ENCODE data around the gene ATP5F1D. TPM values are rescaled to one million over a fixed set of nuclear protein-coding genes. Genes with fewer than 3 reads are reported as not detected.
A peak's percentile ranks its signal among the peaks of the same experiment; 100 is the strongest.

Gene ATP5F1D
- total and polyA plus RNA-seq, 2 of the 8 experiments (the other 6 are each of a cell fraction or from before 2014, with no cell fraction given) = 174 to 249 TPM

GRCh38 chr19:1279782-1280341 lies 38.3 kb downstream of the ATP5F1D start (continued):
- TF ChIP-seq EP300 (IDR thresholded peaks at IDR 0.05; ENCODE audit: borderline replicate concordance in 1 of 2, low read depth in 2 of 2, low read length in 2 of 2) (no peak), TCF12 (IDR thresholded peaks at IDR 0.05; ENCODE audit: low read depth, low read length) (no peak), ZNF274 (IDR thresholded peaks at IDR 0.05; ENCODE audit: borderline replicate concordance, extremely low read depth, low read length) (no peak), GTF2F1 (IDR thresholded peaks at IDR 0.05; ENCODE audit: borderline replicate concordance, low read depth, low read length) (no peak), SAP30 (IDR thresholded peaks at IDR 0.05; ENCODE audit: insufficient read depth, insufficient replicate concordance, low read length) (no peak), JUND (IDR thresholded peaks at IDR 0.05; ENCODE audit: low read length) (no peak), SP4 (IDR thresholded peaks at IDR 0.05; ENCODE audit: low read length) (0 out of 2 replicates have a peak, but pooled peaks have one; percentile 42), TAF1 (IDR thresholded peaks at IDR 0.05; ENCODE audit: low read depth, low read length) (no peak), POU5F1 (IDR thresholded peaks at IDR 0.05; ENCODE audit: low read depth, low read length) (no peak), EZH2 (IDR thresholded peaks at IDR 0.05; ENCODE audit: low read depth, low read length, severe bottlenecking) (no peak), CHD2 (IDR thresholded peaks at IDR 0.05; ENCODE audit: low read length) (no peak), SIX5 (IDR thresholded peaks at IDR 0.05; ENCODE audit: low read depth, low read length) (no peak), RXRA (IDR thresholded peaks at IDR 0.05; ENCODE audit: insufficient read depth, low read depth, low read length) (no peak), ATF2 (IDR thresholded peaks at IDR 0.05; ENCODE audit: low read length) (no peak), TEAD4 (IDR thresholded peaks at IDR 0.05; ENCODE audit: low read depth, low read length) (no peak), CHD1 (IDR thresholded peaks at IDR 0.05; ENCODE audit: low read depth, low read length) (no peak), KDM5A (IDR thresholded peaks at IDR 0.05; ENCODE audit: low read length) (no peak), SP2 (IDR thresholded peaks at IDR 0.05; ENCODE audit: low read length) (no peak), TAF7 (optimal IDR thresholded peaks at IDR 0.05; ENCODE audit: borderline replicate concordance, low read depth, low read length) (no peak), SUZ12 (IDR thresholded peaks at IDR 0.05; ENCODE audit: low read length) (no peak), SRF (IDR thresholded peaks at IDR 0.05; ENCODE audit: low read depth, low read length) (no peak)
- TF ChIP-seq, protein P1, sequence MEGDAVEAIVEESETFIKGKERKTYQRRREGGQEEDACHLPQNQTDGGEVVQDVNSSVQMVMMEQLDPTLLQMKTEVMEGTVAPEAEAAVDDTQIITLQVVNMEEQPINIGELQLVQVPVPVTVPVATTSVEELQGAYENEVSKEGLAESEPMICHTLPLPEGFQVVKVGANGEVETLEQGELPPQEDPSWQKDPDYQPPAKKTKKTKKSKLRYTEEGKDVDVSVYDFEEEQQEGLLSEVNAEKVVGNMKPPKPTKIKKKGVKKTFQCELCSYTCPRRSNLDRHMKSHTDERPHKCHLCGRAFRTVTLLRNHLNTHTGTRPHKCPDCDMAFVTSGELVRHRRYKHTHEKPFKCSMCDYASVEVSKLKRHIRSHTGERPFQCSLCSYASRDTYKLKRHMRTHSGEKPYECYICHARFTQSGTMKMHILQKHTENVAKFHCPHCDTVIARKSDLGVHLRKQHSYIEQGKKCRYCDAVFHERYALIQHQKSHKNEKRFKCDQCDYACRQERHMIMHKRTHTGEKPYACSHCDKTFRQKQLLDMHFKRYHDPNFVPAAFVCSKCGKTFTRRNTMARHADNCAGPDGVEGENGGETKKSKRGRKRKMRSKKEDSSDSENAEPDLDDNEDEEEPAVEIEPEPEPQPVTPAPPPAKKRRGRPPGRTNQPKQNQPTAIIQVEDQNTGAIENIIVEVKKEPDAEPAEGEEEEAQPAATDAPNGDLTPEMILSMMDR (IDR thresholded peaks at IDR 0.05; ENCODE audit: control extremely low read depth in 1 of 3, insufficient read depth in 1 of 3, low read depth in 1 of 3, low read length in 3 of 3) = peak; percentile 91 to 99 (median 98)

Data from H1 (cell line).